Pancreas (tissue), 10 donors: Measurements from ENCODE around the gene RPN1. TPM values are rescaled to one million over a fixed set of nuclear protein-coding genes. Genes with fewer than 3 reads are reported as not detected.
"Not testable (repeated sequence)": the region's sequence is repeated elsewhere in the genome, so short reads cannot be mapped to it uniquely, and the experiment has no call there.

Experiments used
- ATAC-seq, 4 donors: fragments of 200-7000 bp; cut with Tn5 transposase; one replicate each; pipeline versions ENCODE4 v1.8.0 to v1.9.1; 2020; ENCODE audit warnings: mild to moderate bottlenecking in 4 of 4, moderate library complexity in 4 of 4
- DNase-seq, 6 donors: peaks; one replicate each; pipeline ENCODE4 v3.0.0-alpha.2; 2020
- FAIRE-seq: peaks from 2 replicates; lab custom pipeline; 2012; peaks lifted over from hg19 to GRCh38; lab: Jason Lieb, UNC
- H3K27ac ChIP-seq, 4 donors: fragments of 200-600 bp; sonication (generic); 1 replicate in 3 of 4; 2 replicates in 1 of 4; pipeline versions ENCODE4 v1.5.0 to v1.8.0; 2020
- H3K27me3 ChIP-seq, 4 donors: fragments of 200-600 bp; one replicate each; pipeline ENCODE4 v1.8.0; 2021
- H3K36me3 ChIP-seq, 3 donors: fragments of 200-600 bp; sonication (generic) in 1 of 3; one replicate each; pipeline versions ENCODE4 v1.5.0 to v1.8.0; 2020 to 2021
- H3K4me1 ChIP-seq, 3 donors: fragments of 200-600 bp; one replicate each; pipeline ENCODE4 v1.8.0; 2021
- H3K4me3 ChIP-seq, 4 donors: fragments of 200-600 bp; sonication (generic) in 2 of 4; one replicate each; pipeline versions ENCODE4 v1.5.0 to v1.8.0; 2020 to 2021
- H3K9me3 ChIP-seq, 4 donors: fragments of 200-600 bp; one replicate each; pipeline ENCODE4 v1.8.0; 2021
- WGBS, 2 donors: extraction: QIAGEN DNeasy Blood & Tissue Kit; methylation state at CpG; one replicate each; pipeline ENCODE4 v1.1.7; 2013; 5-methylcytosine and 5-hydroxymethylcytosine counted together
- intact Hi-C, 3 donors: fragments of 100-400 bp; cut with DNase I; formaldehyde crosslinking; loops; one replicate each; pipeline versions ENCODE4 v1.11.1 to v1.14.2; 2022
- polyA plus RNA-seq, 2 donors: library from polyadenylated mRNA; stranded (reverse); fragments of 200-250 nt; gene quantifications; one replicate each; pipeline ENCODE4 v1.2.3, GENCODE V29; 2013
- total RNA-seq, 6 donors: library from RNA; stranded (reverse); fragmentation: NEBNext Ultra II Directional in 4 of 6; extraction: Animal tissue kit (Norgen Biotek cat#: 25700) in 4 of 6; gene quantifications; one replicate each; pipeline versions ENCODE4 v1.2.1 to v1.2.4, GENCODE V29; 2021 to 2023
- TF ChIP-seq, protein P1 (sequence below), 4 donors: fragments of 200-600 bp; sonication (generic) in 3 of 4; IDR thresholded peaks; one replicate each; pipeline versions ENCODE4 v1.5.0 to v1.8.0; 2021; ENCODE audit warnings: antibody characterized with exemption in 4 of 4
- donor health status: healthy with polysubstance abuse.
- donor health status: DM: no; HTN: no; CAD: no; lungs with moderate emphysema.
- donor health status: DM: no; HTN: no; CAD: no.
- donor health status: control.
- donor health status: control.
- donor health status: Bipolar disorder and iron deficiency.
- donor health status: DM: yes; HTN: yes; CAD: no.
- donor health status: DM: no; HTN: no; CAD: no.
- donor health status: DM: no; HTN: no; CAD: no.
- donor health status: DM: yes; HTN: yes; CAD: no.

RPN1 gene
- total and polyA plus RNA-seq, 8 donors: 52.5 to 137 (median 84.8) TPM

DNA sequence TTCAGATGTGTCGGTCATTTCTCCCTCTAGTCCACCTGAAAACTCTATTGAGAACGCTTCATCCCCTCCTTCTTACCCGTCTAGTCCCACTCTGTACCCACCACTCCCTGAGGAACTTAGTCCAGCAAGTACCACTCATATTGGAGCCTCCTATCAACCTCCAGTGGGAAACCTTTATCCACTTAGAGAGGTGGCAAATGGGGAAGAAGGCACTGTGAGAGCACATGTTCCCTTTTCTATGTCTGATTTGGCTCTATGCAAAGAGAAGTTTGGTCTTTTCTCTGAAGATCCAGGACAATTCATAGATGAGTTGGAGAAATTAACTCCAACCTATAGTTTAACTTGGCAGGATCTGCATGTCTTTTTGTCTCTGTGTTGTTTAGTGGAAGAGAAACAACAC, 17.0 kb upstream of the RPN1 start:
- intact Hi-C loops: no loop called here
- TF ChIP-seq, protein P1, sequence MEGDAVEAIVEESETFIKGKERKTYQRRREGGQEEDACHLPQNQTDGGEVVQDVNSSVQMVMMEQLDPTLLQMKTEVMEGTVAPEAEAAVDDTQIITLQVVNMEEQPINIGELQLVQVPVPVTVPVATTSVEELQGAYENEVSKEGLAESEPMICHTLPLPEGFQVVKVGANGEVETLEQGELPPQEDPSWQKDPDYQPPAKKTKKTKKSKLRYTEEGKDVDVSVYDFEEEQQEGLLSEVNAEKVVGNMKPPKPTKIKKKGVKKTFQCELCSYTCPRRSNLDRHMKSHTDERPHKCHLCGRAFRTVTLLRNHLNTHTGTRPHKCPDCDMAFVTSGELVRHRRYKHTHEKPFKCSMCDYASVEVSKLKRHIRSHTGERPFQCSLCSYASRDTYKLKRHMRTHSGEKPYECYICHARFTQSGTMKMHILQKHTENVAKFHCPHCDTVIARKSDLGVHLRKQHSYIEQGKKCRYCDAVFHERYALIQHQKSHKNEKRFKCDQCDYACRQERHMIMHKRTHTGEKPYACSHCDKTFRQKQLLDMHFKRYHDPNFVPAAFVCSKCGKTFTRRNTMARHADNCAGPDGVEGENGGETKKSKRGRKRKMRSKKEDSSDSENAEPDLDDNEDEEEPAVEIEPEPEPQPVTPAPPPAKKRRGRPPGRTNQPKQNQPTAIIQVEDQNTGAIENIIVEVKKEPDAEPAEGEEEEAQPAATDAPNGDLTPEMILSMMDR (IDR thresholded peaks at IDR 0.05): no peak
- Histone ChIP-seq H3K27ac (no peak overlapping the region), H3K27me3 (no peaks in the 10 kb centered on the region), H3K9me3 (no peaks in the 10 kb centered on the region), H3K4me3 (no peak overlapping the region), H3K36me3 (no peaks in the 10 kb centered on the region), H3K4me1 (no peaks in the 10 kb centered on the region)
- no peak for FAIRE-seq
- no peak for ATAC-seq
- no peak for DNase-seq
- WGBS, 2 donors: 81 to 87% methylated on average over 3 of the region's 3 CpGs

DNA sequence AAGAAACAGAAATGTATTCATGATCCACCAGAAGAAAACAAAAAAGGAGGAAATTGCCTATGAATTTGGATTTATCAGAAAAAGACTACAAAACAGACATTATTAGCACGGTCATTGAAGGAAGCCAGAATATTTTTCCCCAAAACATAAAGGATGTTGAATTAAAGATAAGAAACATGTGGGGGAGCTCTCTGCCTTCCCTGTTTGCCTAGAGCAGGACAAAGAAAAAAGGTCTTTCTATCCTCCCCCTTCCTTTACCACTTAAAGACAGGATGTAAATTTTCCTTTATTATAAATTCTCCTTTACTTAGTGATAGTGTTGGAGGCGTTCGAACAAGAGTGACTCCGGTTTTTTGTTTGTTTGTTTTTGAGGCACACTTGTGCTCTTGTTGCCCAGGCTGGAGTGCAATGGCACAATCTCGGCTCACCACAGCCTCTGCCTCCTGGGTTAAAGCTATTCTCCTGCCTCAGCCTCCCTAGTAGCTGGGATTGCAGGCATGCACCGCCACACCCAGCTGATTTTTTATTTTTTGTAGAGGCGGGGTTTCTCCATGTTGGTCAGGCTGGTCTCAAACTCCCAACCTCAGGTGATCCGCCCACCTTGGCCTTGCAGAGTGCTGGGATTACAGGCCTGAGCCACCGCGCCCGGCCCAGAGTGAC, 14.9 kb upstream of the RPN1 start:
- Histone ChIP-seq H3K9me3 (no peaks in the 10 kb centered on the region), H3K4me3 (no peak overlapping the region), H3K4me1 (no peaks in the 10 kb centered on the region), H3K27ac (no peak overlapping the region), H3K27me3 (no peaks in the 10 kb centered on the region), H3K36me3 (no peaks in the 10 kb centered on the region)
- FAIRE-seq (no peak), DNase-seq (no peak), ATAC-seq (no peak)
- intact Hi-C loops: no loop called here
- WGBS, 2 donors: 63 to 78% methylated on average over 11 of the region's 11 CpGs
- TF ChIP-seq, protein P1 (IDR thresholded peaks at IDR 0.05): no peak

DNA sequence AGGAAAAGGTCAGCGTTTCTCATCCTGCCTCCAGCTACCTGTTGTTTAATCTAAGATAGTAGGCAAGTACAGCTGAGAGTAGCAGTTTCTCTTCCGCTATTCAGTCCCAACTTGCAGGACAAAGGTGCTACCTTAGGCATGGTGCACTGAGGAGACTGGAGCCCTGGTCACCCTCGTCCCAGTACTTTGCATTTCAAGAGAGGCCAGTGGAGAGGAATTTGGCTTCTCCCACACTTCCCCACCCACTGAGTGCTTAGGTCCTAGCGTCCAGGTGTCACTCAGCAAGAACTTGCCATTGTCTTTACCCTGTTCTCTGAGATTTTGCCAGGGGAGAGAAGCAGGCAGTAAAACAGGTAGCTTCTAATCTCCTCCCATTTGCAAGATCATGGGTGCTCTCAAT, 12.5 kb upstream of the RPN1 start:
- Histone ChIP-seq H3K4me1 (no peaks in the 10 kb centered on the region), H3K4me3 (no peak overlapping the region), H3K36me3 (no peaks in the 10 kb centered on the region), H3K27me3 (no peaks in the 10 kb centered on the region), H3K9me3 (no peaks in the 10 kb centered on the region), H3K27ac (no peak overlapping the region)
- WGBS, 2 donors: 74 to 84% methylated on average over 4 of the region's 4 CpGs
- TF ChIP-seq, protein P1 (IDR thresholded peaks at IDR 0.05): no peak
- intact Hi-C loops: loop anchor here in 1 of 3 donors (2.0 kb wide), 1 partner anchor 32 kb away; no protein-coding TSS in a partner anchor
- no peak for FAIRE-seq
- ATAC-seq: no peak
- no peak for DNase-seq

DNA sequence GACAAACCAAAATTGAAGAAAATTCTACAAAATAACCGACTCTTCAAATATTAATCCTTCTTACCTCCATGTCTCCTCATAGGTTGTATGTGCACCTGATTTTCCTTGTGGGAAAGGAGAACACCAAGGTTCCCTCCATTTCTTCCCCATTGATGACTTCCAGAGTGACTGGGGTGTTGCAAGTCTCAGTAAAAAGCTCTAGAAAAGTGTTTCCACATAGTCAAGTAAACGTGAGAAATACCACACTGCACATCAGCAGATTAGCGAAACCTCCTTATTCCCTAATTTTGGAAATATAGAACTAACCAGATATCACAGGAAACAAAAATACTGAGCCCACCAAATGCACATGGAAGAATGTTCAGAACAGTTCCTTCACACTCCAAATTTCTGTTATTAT, 4.9 kb upstream of the RPN1 start:
- Histone ChIP-seq H3K36me3 (no peaks in the 10 kb centered on the region), H3K27me3 (no peaks in the 10 kb centered on the region), H3K9me3 (no peaks in the 10 kb centered on the region), H3K4me3 (no peak overlapping the region), H3K27ac (no peak overlapping the region), H3K4me1 (no peaks in the 10 kb centered on the region)
- FAIRE-seq (no peak), ATAC-seq (no peak), DNase-seq (no peak)
- TF ChIP-seq, protein P1 (IDR thresholded peaks at IDR 0.05): no peak
- intact Hi-C loops: no loop called here
- 68 to 82% methylated on average over 3 of the region's 3 CpGs for WGBS, 2 donors

DNA sequence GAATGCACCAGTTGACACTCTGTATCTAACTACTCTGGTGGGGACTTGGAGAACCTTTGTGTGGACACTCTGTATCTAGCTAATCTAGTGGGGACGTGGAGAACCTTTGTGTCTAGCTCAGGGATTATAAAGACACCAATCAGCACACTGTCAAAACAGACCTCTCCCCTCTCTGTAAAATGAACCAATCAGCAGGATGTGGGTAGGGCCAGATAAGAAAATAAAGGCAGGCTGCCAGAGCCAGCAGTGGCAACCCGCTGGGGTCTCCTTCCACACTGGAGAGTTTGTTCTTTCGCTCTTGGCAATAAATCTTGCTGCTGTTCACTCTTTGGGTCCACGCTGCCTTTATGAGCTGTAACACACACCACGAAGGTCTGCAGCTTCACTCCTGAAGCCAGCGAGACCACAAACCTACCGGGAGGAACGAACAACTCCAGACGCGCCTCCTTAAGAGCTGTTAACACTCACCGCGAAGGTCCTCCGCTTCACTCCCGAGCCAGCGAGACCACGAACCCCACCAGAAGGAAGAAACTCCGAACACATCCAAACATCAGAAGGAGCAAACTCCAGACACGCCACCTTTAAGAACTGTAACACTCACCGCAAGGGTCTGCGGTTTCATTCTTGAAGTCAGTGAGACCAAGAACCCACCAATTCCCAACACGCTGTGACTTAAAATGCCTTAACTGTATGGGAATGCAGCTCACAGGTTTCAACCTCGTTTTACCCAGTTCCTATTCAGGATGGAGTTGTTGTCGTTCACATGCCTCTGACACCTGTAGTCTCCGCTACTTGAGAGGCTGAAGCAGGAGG, 3.6 kb upstream of the RPN1 start:
- H3K27ac ChIP-seq, H3K27me3 ChIP-seq, H3K9me3 ChIP-seq, H3K4me3 ChIP-seq, intact Hi-C loops, H3K4me1 ChIP-seq, H3K36me3 ChIP-seq, FAIRE-seq, ATAC-seq, DNase-seq: not testable (repeated sequence)
- 80 to 81% methylated on average over 24 of the region's 24 CpGs for WGBS, 2 donors
